ENCODE measurements around the gene ODAD4.

The ODAD4 gene

DNA sequence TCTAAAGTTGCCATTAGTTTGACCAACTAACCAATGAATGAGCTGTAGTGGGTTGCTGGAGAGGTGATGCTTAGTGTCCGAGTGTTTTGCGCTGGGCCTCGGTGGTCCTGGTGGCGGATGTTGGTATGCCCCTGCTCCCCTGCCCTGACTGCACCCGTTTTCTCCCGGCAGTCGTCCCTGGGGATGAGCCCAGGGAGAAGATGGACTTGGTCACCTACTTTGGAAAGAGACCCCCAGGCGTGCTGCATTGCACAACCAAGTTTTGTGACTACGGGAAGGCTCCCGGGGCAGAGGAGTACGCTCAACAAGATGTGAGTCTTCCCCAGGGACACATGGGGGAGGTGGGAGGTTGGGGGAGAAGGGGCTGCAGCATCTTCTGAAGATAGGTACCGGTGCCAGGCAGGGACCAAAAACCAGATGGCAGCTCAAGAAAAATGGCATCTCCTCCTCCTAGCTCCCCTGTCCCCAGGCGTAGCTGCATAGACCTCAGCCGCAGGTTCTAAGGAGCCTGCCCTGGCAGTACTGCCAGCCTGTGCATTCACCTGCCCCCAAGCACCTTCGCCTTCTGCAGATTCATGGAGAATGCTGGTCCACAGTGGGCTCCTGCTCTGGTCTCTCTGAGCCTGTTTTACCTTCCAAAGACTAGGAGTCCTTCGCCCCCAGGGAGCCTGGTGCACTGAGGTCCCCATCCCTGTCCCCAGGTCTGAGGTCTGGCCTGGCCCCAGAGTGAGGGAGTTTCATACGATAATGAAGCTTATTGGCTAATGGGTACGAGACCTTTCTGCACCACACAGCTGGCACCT, 41.5 kb downstream of the ODAD4 start:
- H3K4me3 Mint-ChIP-seq = no peak overlapping the region
- peak overlapping the region in 1 of 2 donors; percentile 6 for H3K27ac Mint-ChIP-seq
- peaks cover 57% of the 10 kb centered on the region for H3K4me1 Mint-ChIP-seq

DNA sequence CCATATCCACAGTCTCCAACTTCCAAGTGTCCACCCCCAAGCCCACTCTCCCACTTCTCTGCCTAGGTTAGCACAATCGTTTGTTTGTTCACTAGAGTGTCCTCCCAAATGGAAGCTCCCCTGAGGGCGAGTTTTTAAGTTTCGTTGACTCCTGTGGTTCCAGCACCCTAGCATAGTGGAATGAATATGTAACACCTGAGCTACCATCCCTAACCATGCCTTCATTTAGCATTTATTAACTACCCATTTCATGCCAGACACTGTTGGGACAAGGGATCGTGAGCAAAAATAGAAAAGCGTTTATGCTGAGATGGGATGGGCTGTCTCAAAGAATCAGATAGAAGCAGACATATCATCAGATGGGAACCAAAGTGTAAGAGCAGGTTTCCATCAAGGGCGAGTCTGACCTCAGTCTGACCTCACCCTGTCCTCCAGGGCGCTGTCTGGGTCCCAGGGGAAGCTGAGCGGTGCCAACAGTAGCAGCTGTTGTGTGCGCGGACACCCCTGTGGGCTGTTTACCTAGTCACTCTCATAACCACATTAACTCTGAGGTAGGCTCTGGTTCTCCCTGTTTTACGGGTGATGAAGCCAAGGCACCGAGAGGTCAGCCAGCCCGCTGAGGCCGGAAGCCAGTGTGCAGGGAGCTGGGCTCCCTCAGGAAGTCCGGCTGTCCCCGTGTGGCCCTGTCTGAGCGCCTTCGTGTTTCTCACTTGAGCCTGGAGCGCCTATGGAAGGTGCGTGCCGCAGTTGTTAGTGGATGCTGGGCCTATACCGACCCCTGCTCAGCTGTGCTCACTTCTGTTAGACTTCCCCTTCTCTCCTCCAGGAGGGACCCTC, 42.4 kb downstream of the ODAD4 start:
- H3K9me3 Mint-ChIP-seq = no peaks in the 10 kb centered on the region
- DNase-seq (no peak), ATAC-seq (peak; percentile 5)
- no peak overlapping the region for H3K4me3 Mint-ChIP-seq
- H3K27me3 Mint-ChIP-seq = no peaks in the 10 kb centered on the region
- peaks cover 50% of the 10 kb centered on the region for H3K4me1 Mint-ChIP-seq
- H3K27ac Mint-ChIP-seq = peak overlapping the region; percentile 16 to 56

More for the DNA sequence above, 41.5 kb downstream of the ODAD4 start:
- Mint-ChIP-seq H3K27me3 (no peaks in the 10 kb centered on the region), H3K9me3 (no peaks in the 10 kb centered on the region)
- no peak for ATAC-seq
- no peak for DNase-seq

DNA sequence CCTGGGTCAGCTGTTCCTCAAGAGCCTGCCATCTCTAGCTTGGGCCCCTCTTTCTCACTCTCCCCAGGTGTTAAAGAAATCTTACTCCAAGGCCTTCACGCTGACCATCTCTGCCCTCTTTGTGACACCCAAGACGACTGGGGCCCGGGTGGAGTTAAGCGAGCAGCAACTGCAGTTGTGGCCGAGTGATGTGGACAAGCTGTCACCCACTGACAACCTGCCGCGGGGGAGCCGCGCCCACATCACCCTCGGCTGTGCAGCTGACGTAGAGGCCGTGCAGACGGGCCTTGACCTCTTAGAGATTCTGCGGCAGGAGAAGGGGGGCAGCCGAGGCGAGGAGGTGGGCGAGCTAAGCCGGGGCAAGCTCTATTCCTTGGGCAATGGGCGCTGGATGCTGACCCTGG, 43.0 kb downstream of the ODAD4 start:
- DNase-seq (no peak), ATAC-seq (no peak)
- Mint-ChIP-seq H3K4me1 (peaks cover 43% of the 10 kb centered on the region), H3K4me3 (no peak overlapping the region), H3K27me3 (no peaks in the 10 kb centered on the region), H3K9me3 (no peaks in the 10 kb centered on the region), H3K27ac (peak overlapping the region in 1 of 2 donors; percentile 4)

DNA sequence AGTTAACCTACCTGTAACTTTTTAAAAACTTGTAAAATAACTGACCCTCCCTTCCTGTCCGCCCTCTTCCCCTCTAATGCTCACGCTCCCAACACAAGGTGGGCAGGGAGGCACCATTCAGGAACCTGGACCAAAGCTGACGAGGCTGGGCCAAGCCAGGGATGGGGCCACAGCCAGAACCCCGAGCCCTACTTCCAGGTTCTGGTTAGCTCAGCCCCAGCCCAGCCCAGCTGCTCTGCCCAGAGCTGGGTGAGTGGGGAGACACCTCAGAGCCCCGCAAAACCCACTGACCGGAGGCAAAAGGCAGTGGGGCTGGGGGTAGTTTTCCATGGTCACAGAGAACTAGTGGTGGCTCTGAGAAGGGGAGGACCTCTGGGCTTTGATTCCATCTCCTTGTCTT, 43.6 kb downstream of the ODAD4 start:
- ATAC-seq (no peak), DNase-seq (no peak)
- Mint-ChIP-seq H3K4me3 (no peak overlapping the region), H3K4me1 (peaks cover 37% of the 10 kb centered on the region), H3K27me3 (no peaks in the 10 kb centered on the region), H3K27ac (peak overlapping the region in 1 of 2 donors; percentile 72), H3K9me3 (no peaks in the 10 kb centered on the region)

DNA sequence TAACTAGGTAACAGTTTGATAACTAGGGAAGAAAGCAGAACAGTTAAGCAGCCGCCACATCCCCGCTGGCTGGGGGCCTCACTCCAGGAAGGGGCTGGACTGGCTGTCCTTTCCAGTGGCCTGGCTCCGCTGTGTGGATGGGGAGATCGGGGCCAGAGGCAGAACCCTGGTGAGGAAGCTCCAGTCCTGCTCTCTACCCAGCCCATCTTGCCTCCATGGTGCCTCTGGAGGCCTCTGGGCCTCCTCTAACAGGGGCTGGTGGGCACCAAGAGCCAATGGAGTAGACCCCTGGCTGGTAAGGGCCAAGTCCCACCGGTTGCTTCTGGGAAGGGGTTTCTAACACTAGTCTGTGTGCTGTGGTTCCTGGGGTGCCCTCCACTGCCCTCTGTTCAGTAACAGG, 44.2 kb downstream of the ODAD4 start:
- Mint-ChIP-seq H3K27me3 (no peaks in the 10 kb centered on the region), H3K27ac (peak overlapping the region in 1 of 2 donors; percentile 72), H3K9me3 (no peaks in the 10 kb centered on the region), H3K4me1 (peaks cover 32% of the 10 kb centered on the region), H3K4me3 (no peak overlapping the region)
- no peak for ATAC-seq
- DNase-seq = no peak

DNA sequence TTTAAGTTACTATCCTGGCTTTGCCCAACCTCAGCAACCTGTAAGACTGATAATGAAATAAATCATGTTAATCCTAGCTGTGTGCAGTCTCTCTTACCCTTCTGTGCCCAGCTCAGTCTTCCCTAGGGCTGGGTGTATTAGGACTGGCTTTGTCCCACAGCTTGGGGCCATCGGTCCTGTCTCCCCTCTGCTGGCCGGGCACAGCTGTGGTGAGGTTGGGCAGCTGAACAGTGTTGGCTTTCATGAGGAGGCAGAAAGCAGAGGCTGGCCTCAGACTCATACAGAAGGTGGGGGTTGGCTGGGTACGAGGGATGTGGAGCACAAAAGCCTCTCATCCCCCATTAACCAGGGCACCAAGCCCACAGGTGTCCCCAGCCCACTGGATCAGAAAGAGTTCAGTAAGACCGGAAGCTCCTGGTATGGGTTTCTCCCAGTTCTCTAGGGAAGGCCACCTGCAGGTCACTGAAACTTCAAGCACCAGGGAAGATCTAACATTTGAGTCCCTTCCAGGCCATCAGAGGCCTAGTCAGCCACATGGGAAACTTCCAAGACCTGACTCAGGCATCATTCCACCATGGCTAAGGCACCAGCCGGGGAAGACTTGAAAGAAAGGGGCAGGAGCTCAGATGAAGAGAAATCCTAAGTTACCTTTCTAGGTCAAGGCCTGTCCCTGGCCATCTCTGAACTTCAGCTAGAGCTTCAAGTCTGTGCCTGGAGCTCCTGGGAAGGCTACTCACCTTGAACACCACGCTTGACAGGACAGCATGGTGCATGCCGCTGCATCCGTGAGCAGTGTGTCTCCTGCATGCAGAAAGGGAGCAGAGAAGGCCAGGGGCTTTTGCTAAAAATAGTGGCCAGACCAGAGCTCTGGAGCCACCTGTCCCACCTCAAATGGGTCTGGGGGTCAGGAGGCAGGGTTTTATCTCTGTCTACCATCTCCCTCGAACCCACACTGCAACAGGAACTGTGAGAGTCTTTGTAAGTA, 45.0 kb downstream of the ODAD4 start:
- no peak for DNase-seq
- no peak overlapping the region for H3K4me3 Mint-ChIP-seq
- no peaks in the 10 kb centered on the region for H3K9me3 Mint-ChIP-seq

DNA sequence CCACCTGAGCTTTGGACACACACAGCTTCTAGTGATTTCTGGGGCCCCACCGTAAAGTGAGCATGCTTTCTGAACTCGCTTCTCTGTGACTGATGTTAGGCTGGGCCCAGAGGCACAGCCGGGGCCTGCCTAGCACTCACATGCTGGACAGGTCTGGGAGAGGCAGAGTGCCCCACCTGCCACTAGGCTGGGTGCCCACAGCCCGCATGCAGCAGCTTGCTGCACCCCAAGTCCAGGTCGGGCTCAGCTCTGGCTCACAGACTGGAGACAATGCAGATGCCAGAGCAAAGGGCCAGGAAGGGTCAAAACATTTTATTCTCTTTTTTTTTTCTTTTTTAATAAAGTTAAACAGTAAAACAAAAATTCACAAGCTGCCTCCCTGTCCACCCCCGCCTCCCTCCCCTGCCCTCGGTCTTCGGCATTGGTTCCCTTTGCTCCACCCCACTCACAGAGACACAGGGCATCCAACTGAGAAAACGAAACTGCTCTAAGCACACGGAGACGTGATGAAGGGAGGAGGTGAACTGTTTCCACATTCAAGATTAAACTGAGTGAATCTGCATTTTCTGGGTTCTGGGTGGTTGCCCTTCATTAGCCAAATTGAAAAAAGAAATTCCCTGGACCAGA, 45.8 kb downstream of the ODAD4 start:
- ATAC-seq = no peak
- H3K27ac Mint-ChIP-seq = peak overlapping the region in 1 of 2 donors; percentile 93
- H3K9me3 Mint-ChIP-seq = no peaks in the 10 kb centered on the region

More for the DNA sequence above, 45.0 kb downstream of the ODAD4 start:
- peak overlapping the region in 1 of 2 donors; percentile 79 for H3K27ac Mint-ChIP-seq
- H3K27me3 Mint-ChIP-seq = no peaks in the 10 kb centered on the region
- peaks cover 25% of the 10 kb centered on the region for H3K4me1 Mint-ChIP-seq
- no peak for ATAC-seq

DNA sequence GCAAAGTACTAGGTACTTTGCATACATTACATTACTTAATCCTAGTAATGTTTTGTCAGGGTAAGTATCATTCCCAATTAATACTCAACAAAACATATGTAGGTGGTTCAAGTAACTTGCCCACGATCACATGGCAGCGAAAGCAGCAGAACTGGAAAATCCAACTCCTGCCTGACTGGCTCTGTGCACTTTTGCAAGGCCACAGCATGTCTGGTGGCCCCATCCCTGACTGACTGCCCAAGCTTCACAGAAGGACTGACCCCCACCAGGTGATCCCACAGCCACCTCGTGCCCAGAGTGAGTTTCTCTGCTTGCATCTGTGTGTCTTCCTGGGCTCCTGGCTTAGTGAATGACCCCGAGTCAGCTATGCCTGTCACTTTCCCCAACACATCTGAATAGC, 47.6 kb downstream of the ODAD4 start:
- no peak for DNase-seq
- no peak overlapping the region for H3K27ac Mint-ChIP-seq

More for the DNA sequence above, 45.8 kb downstream of the ODAD4 start:
- H3K4me3 Mint-ChIP-seq = no peak overlapping the region
- DNase-seq = no peak
- peaks cover 16% of the 10 kb centered on the region for H3K4me1 Mint-ChIP-seq
- H3K27me3 Mint-ChIP-seq = no peaks in the 10 kb centered on the region

DNA sequence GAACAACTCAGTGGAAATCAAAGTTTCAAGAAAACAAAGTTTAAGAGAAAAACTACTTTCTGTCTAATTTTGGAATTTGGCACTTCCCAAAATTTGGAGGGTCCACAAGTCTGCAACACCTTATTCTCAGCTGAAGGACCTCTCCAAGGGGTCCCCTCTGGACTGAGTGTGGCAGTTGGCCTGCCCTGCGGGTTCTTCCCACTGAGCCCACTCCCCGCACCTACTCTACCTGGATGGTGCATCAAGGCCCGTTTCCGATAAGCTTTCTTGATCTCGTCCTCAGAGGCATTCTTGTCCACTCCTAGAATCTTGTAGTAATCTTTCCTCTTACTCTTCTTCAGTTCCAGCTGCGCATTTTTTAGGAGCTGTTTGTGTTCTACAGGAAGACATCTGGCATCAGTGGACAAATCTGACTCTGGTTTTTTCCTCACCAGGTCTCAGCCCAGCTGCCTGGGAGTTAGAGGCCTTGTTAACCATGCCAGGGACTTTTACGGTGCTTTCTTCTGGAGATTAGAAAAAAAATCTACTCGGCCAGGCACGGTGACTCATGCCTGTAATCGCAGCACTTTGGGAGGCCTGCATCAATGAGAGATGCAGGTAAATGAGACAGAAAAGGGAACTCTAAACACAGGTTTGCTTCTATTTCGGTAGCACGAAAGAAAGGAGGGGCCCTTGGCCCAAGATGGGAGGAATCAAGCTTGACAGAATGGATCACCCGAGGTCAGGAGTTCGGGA, 51.8 kb downstream of the ODAD4 start:
- DNase-seq = no peak
- Mint-ChIP-seq H3K27me3 (no peaks in the 10 kb centered on the region), H3K9me3 (no peaks in the 10 kb centered on the region), H3K4me1 (peaks cover under 1% of the 10 kb centered on the region), H3K27ac (no peak overlapping the region), H3K4me3 (no peak overlapping the region)
- ATAC-seq = no peak

More for the DNA sequence above, 47.6 kb downstream of the ODAD4 start:
- no peak for ATAC-seq
- no peak overlapping the region for H3K4me3 Mint-ChIP-seq
- no peaks in the 10 kb centered on the region for H3K9me3 Mint-ChIP-seq
- H3K4me1 Mint-ChIP-seq = peaks cover 7% of the 10 kb centered on the region
- no peaks in the 10 kb centered on the region for H3K27me3 Mint-ChIP-seq

DNA sequence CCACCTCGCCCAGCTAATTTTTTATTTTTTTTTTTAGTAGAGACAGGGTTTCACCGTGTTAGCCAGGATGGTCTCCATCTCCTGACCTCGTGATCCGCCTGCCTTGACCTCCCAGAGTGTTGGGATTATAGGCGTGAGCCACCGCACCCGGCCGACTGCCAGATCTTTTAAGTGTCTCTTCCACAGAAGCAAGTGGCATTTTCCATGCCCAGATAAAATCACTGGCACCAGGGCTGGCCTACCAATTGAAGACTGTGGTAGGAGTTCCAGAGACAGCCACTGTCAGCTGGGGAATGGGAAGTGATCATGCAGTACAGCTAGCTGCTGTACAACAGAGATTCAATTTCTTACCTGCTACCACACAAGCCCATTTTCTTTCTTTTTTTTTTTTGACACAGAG, 54.0 kb downstream of the ODAD4 start:
- DNase-seq (no peak), ATAC-seq (no peak)
- Mint-ChIP-seq H3K27ac (no peak overlapping the region), H3K4me3 (no peak overlapping the region), H3K9me3 (no peaks in the 10 kb centered on the region), H3K27me3 (no peaks in the 10 kb centered on the region), H3K4me1 (peaks cover 16% of the 10 kb centered on the region)

DNA sequence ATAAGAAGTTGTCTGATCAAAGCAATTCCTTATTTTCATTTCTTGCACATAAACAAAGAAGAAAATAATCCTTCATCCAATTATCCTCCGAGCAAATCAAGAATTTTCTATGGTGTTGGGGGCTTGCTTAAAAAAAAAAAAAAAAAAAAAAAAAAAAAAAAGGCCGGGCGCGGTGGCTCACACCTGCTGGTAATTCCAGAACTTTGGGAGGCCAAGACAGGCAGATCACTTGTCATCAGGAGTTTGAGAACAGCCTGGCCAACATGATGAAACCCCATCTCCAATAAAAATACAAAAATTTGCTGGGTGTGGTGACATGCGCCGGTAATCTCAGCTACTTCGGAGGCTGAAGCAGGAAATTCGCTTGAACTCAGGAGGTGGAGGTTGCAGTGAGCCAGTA, 55.5 kb downstream of the ODAD4 start:
- DNase-seq = no peak
- H3K4me1 Mint-ChIP-seq = peaks cover 16% of the 10 kb centered on the region
- H3K4me3 Mint-ChIP-seq = no peak overlapping the region
- no peak overlapping the region for H3K27ac Mint-ChIP-seq
- no peak for ATAC-seq
- H3K27me3 Mint-ChIP-seq = no peaks in the 10 kb centered on the region
- no peaks in the 10 kb centered on the region for H3K9me3 Mint-ChIP-seq

DNA sequence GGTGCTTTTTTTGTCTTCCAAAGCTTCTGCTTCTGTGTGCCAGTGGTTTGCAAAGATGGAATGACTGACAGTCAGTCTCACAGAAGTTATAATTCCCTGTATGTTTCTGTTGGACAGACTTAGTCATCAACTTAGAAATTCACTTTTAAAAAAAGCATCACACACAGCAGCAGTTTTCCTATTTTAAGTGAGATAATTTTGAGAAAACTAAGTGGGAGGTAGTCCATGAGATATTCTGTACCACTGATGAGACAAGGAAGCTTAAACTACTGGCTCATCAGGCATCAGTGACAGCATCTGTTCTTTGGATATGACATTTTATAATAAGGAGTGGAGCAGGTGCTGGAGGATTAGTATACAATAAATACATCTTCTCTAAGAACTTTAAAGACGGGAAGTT, 56.2 kb downstream of the ODAD4 start:
- H3K27ac Mint-ChIP-seq = peak overlapping the region in 1 of 2 donors; percentile 86
- no peak for DNase-seq
- ATAC-seq = no peak
- no peak overlapping the region for H3K4me3 Mint-ChIP-seq
- no peaks in the 10 kb centered on the region for H3K9me3 Mint-ChIP-seq
- peaks cover 16% of the 10 kb centered on the region for H3K4me1 Mint-ChIP-seq
- H3K27me3 Mint-ChIP-seq = no peaks in the 10 kb centered on the region

DNA sequence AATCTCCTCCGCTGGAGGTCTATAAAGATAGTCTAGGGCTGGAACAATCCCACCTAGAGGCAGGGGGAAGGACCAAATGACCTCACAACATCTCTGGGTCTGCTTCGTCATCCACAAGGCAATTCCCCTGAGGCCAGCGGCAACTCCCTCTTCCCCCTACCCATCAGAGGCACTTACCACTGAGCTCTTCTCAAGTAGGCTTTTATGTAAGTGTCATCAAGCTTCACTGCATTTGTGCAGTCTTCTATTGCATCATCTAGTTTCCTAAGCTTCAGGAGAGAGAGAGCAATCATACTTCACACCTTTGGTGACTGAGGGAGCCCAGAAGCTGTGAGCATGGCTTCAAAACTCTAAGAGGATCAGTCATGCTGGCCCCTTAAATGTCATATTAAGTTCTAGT, 57.2 kb downstream of the ODAD4 start:
- peak in 1 of 2 donors; percentile 41 for DNase-seq
- no peaks in the 10 kb centered on the region for H3K27me3 Mint-ChIP-seq
- peak; percentile 98 for ATAC-seq
- H3K27ac Mint-ChIP-seq = peak overlapping the region; percentile 74 to 86
- no peak overlapping the region for H3K4me3 Mint-ChIP-seq
- H3K9me3 Mint-ChIP-seq = no peaks in the 10 kb centered on the region
- peaks cover 16% of the 10 kb centered on the region for H3K4me1 Mint-ChIP-seq

DNA sequence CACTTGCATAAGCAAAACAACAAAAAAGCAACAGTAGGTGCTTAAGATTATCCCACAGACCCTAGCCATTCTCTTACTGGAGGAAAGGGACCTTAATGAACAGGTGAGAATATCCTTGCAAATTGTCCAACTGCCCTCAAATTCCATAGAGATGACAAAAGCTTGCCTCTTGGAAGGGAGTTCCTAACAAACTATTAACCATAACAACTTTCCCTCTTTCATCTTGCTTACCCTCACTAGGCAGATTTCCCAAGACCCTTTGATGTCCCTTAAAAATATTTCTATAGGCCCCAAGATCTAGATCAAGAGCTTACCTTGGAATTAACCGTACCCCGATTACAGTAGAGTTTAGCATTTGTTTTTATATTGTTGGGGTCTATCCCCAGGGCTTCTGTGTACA, 58.0 kb downstream of the ODAD4 start:
- H3K4me1 Mint-ChIP-seq = peaks cover 16% of the 10 kb centered on the region
- no peaks in the 10 kb centered on the region for H3K27me3 Mint-ChIP-seq
- ATAC-seq (no peak), DNase-seq (no peak)
- H3K4me3 Mint-ChIP-seq = no peak overlapping the region
- peak overlapping the region; percentile 48 to 86 for H3K27ac Mint-ChIP-seq
- H3K9me3 Mint-ChIP-seq = no peaks in the 10 kb centered on the region
